ENCODE data around the gene FBXL7.

The FBXL7 gene

DNA sequence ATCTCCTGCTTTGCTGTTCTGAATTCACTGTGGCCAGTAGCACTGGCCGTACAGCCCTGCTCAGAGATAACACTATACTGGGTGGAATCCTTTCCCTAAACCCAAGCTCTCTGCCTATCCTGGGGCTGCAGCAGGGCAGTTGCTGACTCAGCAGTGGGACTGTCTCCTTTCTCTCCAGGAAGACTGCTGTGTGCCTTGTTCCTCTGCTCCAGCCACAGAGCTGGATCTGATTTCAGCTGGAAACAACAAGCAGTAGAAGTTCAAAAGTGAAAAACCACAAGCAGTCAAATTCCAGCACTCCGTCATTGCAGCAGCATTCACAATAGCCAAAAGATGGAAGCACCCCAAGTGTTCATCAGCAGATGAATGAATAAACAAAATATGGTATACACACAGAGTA lies 105.0 kb downstream of the FBXL7 start:
- Histone ChIP-seq H3K9ac (ENCODE audit: low read length) (no peak overlapping the region), H3K27ac (ENCODE audit: low read depth, low read length) (no peak overlapping the region)
- TF ChIP-seq EZH2phosphoT487 (conservative IDR thresholded peaks at IDR 0.05; ENCODE audit: low read length) = no peak
- TF ChIP-seq, protein P1, sequence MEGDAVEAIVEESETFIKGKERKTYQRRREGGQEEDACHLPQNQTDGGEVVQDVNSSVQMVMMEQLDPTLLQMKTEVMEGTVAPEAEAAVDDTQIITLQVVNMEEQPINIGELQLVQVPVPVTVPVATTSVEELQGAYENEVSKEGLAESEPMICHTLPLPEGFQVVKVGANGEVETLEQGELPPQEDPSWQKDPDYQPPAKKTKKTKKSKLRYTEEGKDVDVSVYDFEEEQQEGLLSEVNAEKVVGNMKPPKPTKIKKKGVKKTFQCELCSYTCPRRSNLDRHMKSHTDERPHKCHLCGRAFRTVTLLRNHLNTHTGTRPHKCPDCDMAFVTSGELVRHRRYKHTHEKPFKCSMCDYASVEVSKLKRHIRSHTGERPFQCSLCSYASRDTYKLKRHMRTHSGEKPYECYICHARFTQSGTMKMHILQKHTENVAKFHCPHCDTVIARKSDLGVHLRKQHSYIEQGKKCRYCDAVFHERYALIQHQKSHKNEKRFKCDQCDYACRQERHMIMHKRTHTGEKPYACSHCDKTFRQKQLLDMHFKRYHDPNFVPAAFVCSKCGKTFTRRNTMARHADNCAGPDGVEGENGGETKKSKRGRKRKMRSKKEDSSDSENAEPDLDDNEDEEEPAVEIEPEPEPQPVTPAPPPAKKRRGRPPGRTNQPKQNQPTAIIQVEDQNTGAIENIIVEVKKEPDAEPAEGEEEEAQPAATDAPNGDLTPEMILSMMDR (IDR thresholded peaks at IDR 0.05; ENCODE audit: insufficient read depth, low read length, poor library complexity, severe bottlenecking) = no peak

DNA sequence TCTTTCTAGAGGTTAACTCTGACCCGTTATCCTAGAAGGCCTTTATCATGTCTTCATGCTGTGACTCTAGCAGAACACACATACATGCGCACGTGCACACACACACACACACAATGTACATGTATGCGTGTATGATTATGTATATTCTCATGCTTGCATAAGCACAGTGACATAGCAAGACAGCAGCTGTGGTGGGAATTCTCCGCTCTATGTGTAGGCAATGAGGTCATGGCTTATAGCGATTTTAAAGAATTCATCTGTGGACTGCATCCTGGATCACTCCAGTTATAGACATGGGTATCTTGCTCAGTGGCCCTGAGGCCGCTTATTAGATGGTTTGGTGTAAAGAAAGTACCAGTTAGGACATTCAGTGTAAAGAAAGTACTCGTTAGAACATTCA lies 106.2 kb downstream of the FBXL7 start:
- no peak overlapping the region for H3K9ac ChIP-seq (ENCODE audit: low read length)
- no peak overlapping the region for H2AFZ ChIP-seq (ENCODE audit: low read depth, low read length, severe bottlenecking)
- H3K79me2 ChIP-seq (ENCODE audit: insufficient read depth, low read length) = no peaks in the 10 kb centered on the region
- no peaks in the 10 kb centered on the region for H3F3A ChIP-seq (ENCODE audit: insufficient read depth)
- H3K27ac ChIP-seq (ENCODE audit: low read depth, low read length) = no peak overlapping the region
- no peak for TF ChIP-seq EZH2phosphoT487 (conservative IDR thresholded peaks at IDR 0.05; ENCODE audit: low read length)
- TF ChIP-seq, protein P1 (IDR thresholded peaks at IDR 0.05; ENCODE audit: insufficient read depth, low read length, poor library complexity, severe bottlenecking) = no peak
- H3K4me2 ChIP-seq (ENCODE audit: low read depth, low read length, poor library complexity, severe bottlenecking) = no peak overlapping the region
- no peaks in the 10 kb centered on the region for H4K20me1 ChIP-seq (ENCODE audit: low read depth, low read length)
- no peaks in the 10 kb centered on the region for H3K27me3 ChIP-seq (ENCODE audit: low read length)
- H3K9me2 ChIP-seq (replicated peaks; ENCODE audit: insufficient read depth, low read length) = no peaks in the 10 kb centered on the region
- H3K4me3 ChIP-seq (ENCODE audit: insufficient read depth, low read length, poor library complexity, severe bottlenecking) = no peak overlapping the region
- no peaks in the 10 kb centered on the region for H3K36me3 ChIP-seq (ENCODE audit: low read length)
- H3K9me3 ChIP-seq (ENCODE audit: insufficient read depth, low read length) = no peaks in the 10 kb centered on the region; the same call in 1 of the 2 replicates

More for the DNA sequence above, 105.0 kb downstream of the FBXL7 start:
- no peak overlapping the region for H2AFZ ChIP-seq (ENCODE audit: low read depth, low read length, severe bottlenecking)
- H3K4me2 ChIP-seq (ENCODE audit: low read depth, low read length, poor library complexity, severe bottlenecking) = no peak overlapping the region
- no peaks in the 10 kb centered on the region for H3K9me2 ChIP-seq (replicated peaks; ENCODE audit: insufficient read depth, low read length)
- no peak overlapping the region for H3K4me3 ChIP-seq (ENCODE audit: insufficient read depth, low read length, poor library complexity, severe bottlenecking)
- H3K79me2 ChIP-seq (ENCODE audit: insufficient read depth, low read length) = no peaks in the 10 kb centered on the region
- H4K20me1 ChIP-seq (ENCODE audit: low read depth, low read length) = no peaks in the 10 kb centered on the region
- no peaks in the 10 kb centered on the region for H3F3A ChIP-seq (ENCODE audit: insufficient read depth)
- no peaks in the 10 kb centered on the region; the same call in 1 of the 2 replicates for H3K9me3 ChIP-seq (ENCODE audit: insufficient read depth, low read length)
- H3K36me3 ChIP-seq (ENCODE audit: low read length) = no peaks in the 10 kb centered on the region
- no peaks in the 10 kb centered on the region for H3K27me3 ChIP-seq (ENCODE audit: low read length)

DNA sequence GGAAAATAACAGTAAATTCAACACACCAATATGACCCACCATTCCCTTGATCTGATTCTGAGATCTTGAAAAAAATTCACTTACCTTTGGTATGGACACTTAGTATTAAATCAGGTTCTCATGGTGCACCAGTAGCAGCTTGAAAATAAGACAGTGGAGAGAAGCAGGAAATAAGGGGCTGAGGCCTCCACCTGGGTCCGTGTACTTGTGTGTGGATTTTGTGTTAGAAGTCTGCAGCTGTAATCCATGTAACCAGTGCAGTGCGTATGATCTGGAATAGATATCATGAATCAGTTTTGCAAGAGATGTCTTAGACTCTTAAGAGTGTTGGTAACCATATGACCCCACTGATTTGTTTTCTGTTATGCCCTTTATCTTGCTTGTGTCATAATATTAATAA lies 107.1 kb downstream of the FBXL7 start:
- H3K4me2 ChIP-seq (ENCODE audit: low read depth, low read length, poor library complexity, severe bottlenecking) = no peak overlapping the region
- no peaks in the 10 kb centered on the region for H3K9me2 ChIP-seq (replicated peaks; ENCODE audit: insufficient read depth, low read length)

More for the DNA sequence above, 107.1 kb downstream of the FBXL7 start:
- H3K27ac ChIP-seq (ENCODE audit: low read depth, low read length) = no peak overlapping the region
- H3F3A ChIP-seq (ENCODE audit: insufficient read depth) = no peaks in the 10 kb centered on the region
- H3K27me3 ChIP-seq (ENCODE audit: low read length) = no peaks in the 10 kb centered on the region
- H3K36me3 ChIP-seq (ENCODE audit: low read length) = no peaks in the 10 kb centered on the region
- TF ChIP-seq, protein P1 (IDR thresholded peaks at IDR 0.05; ENCODE audit: insufficient read depth, low read length, poor library complexity, severe bottlenecking) = no peak
- TF ChIP-seq EZH2phosphoT487 (conservative IDR thresholded peaks at IDR 0.05; ENCODE audit: low read length) = no peak
- H2AFZ ChIP-seq (ENCODE audit: low read depth, low read length, severe bottlenecking) = no peak overlapping the region
- no peak overlapping the region for H3K4me3 ChIP-seq (ENCODE audit: insufficient read depth, low read length, poor library complexity, severe bottlenecking)
- no peaks in the 10 kb centered on the region for H4K20me1 ChIP-seq (ENCODE audit: low read depth, low read length)
- no peaks in the 10 kb centered on the region; the same call in 1 of the 2 replicates for H3K9me3 ChIP-seq (ENCODE audit: insufficient read depth, low read length)
- H3K79me2 ChIP-seq (ENCODE audit: insufficient read depth, low read length) = no peaks in the 10 kb centered on the region
- H3K9ac ChIP-seq (ENCODE audit: low read length) = no peak overlapping the region
